ENCODE data around the gene DHRS1. TPM values are rescaled to one million over a fixed set of nuclear protein-coding genes. Genes with fewer than 3 reads are reported as not detected.
A peak's percentile ranks its signal among the peaks of the same experiment; 100 is the strongest.

DHRS1 gene
- total RNA-seq, 1 donor from 2014 or later: 29.3 TPM

GRCh38 chr14:24280797-24281460, 18.7 kb downstream of the DHRS1 start:
- no peak for TF ChIP-seq CTCF (IDR thresholded peaks at IDR 0.05)
- Mint-ChIP-seq H3K36me3 (ENCODE audit: low read depth) (no peaks in the 10 kb centered on the region), H3K9me3 (ENCODE audit: low read depth) (no peaks in the 10 kb centered on the region), H3K27ac (ENCODE audit: unreplicated experiment) (no peak overlapping the region), H3K27me3 (ENCODE audit: low read depth) (no peaks in the 10 kb centered on the region), H3K4me1 (ENCODE audit: low read depth) (peaks cover 8% of the 10 kb centered on the region), H3K4me3 (ENCODE audit: unreplicated experiment) (no peak overlapping the region)
- peak; percentile 52 for DNase-seq (ENCODE audit: low spot score)

GRCh38 chr14:24279301-24280186, 20.0 kb downstream of the DHRS1 start:
- H3K9me3 Mint-ChIP-seq (ENCODE audit: low read depth): no peaks in the 10 kb centered on the region
- no peak overlapping the region for H3K27ac Mint-ChIP-seq (ENCODE audit: unreplicated experiment)
- peaks cover 5% of the 10 kb centered on the region for H3K4me1 Mint-ChIP-seq (ENCODE audit: low read depth)
- H3K4me3 Mint-ChIP-seq (ENCODE audit: unreplicated experiment): no peak overlapping the region
- DNase-seq (ENCODE audit: low spot score): peak; percentile 57
- peak; percentile 45 for TF ChIP-seq CTCF (IDR thresholded peaks at IDR 0.05)
- H3K36me3 Mint-ChIP-seq (ENCODE audit: low read depth): no peaks in the 10 kb centered on the region
- H3K27me3 Mint-ChIP-seq (ENCODE audit: low read depth): no peaks in the 10 kb centered on the region

- H3K4me3 Mint-ChIP-seq (ENCODE audit: unreplicated experiment): no peak overlapping the region
- peak; percentile 1 for DNase-seq (ENCODE audit: low spot score)
- TF ChIP-seq CTCF (IDR thresholded peaks at IDR 0.05): no peak
- H3K9me3 Mint-ChIP-seq (ENCODE audit: low read depth): no peaks in the 10 kb centered on the region
- H3K27me3 Mint-ChIP-seq (ENCODE audit: low read depth): no peaks in the 10 kb centered on the region
- H3K27ac Mint-ChIP-seq (ENCODE audit: unreplicated experiment): no peak overlapping the region
- no peaks in the 10 kb centered on the region for H3K36me3 Mint-ChIP-seq (ENCODE audit: low read depth)
- peaks cover 2% of the 10 kb centered on the region for H3K4me1 Mint-ChIP-seq (ENCODE audit: low read depth)
Observed at GRCh38 chr14:24278424-24278823, 21.2 kb downstream of the DHRS1 start.

- DNase-seq (ENCODE audit: low spot score): peak; percentile 20
- Mint-ChIP-seq H3K27me3 (ENCODE audit: low read depth) (no peaks in the 10 kb centered on the region), H3K4me3 (ENCODE audit: unreplicated experiment) (no peak overlapping the region), H3K27ac (ENCODE audit: unreplicated experiment) (no peak overlapping the region), H3K9me3 (ENCODE audit: low read depth) (no peaks in the 10 kb centered on the region), H3K4me1 (ENCODE audit: low read depth) (no peaks in the 10 kb centered on the region), H3K36me3 (ENCODE audit: low read depth) (no peaks in the 10 kb centered on the region)
- no peak for TF ChIP-seq CTCF (IDR thresholded peaks at IDR 0.05)
Observed at GRCh38 chr14:24277606-24278321, 21.8 kb downstream of the DHRS1 start.

- no peak overlapping the region for H3K27ac Mint-ChIP-seq (ENCODE audit: unreplicated experiment)
- H3K27me3 Mint-ChIP-seq (ENCODE audit: low read depth): no peaks in the 10 kb centered on the region
- H3K9me3 Mint-ChIP-seq (ENCODE audit: low read depth): no peaks in the 10 kb centered on the region
- no peaks in the 10 kb centered on the region for H3K36me3 Mint-ChIP-seq (ENCODE audit: low read depth)
- H3K4me1 Mint-ChIP-seq (ENCODE audit: low read depth): peaks cover 6% of the 10 kb centered on the region
- no peak for TF ChIP-seq CTCF (IDR thresholded peaks at IDR 0.05)
- no peak overlapping the region for H3K4me3 Mint-ChIP-seq (ENCODE audit: unreplicated experiment)
- peak; percentile 35 for DNase-seq (ENCODE audit: low spot score)
Observed at GRCh38 chr14:24277071-24277470, 22.5 kb downstream of the DHRS1 start.

All from chondrocyte (in vitro differentiated cells).